Tibial artery (tissue), 4 donors: ENCODE measurements around the gene PRDM16.

Experiments
- DNase-seq, 2 donors: peaks; one replicate each; pipeline ENCODE4 v3.0.0-alpha.2; 2019
- H3K27ac ChIP-seq, 2 donors: fragments of 200-600 bp; sonication (generic) in 1 of 2; 1 replicate in 1 of 2; 2 replicates in 1 of 2; pipeline ENCODE4 v1.5.1; 2018 to 2019; ENCODE audit warnings: mild to moderate bottlenecking in 1 of 2
- H3K27me3 ChIP-seq, 2 donors: fragments of 200-600 bp; sonication (generic) in 1 of 2; one replicate each; pipeline versions ENCODE4 v1.5.1 to v1.6.0; 2016 to 2019
- H3K36me3 ChIP-seq, 3 donors: fragments of 200-600 bp; sonication (generic) in 2 of 3; one replicate each; pipeline ENCODE4 v1.5.1; 2016 to 2019; ENCODE audit warnings: mild to moderate bottlenecking in 2 of 3
- H3K4me1 ChIP-seq, 4 donors: fragments of 200-600 bp; sonication (generic) in 2 of 4; 1 replicate in 3 of 4; 2 replicates in 1 of 4; pipeline ENCODE4 v1.5.1; 2016 to 2019
- H3K4me3 ChIP-seq, 2 donors: fragments of 200-600 bp; sonication (generic) in 1 of 2; 1 replicate in 1 of 2; 2 replicates in 1 of 2; pipeline ENCODE4 v1.5.1; 2018 to 2019; ENCODE audit warnings: mild to moderate bottlenecking in 2 of 2
- H3K9me3 ChIP-seq, 3 donors: fragments of 200-600 bp; sonication (generic) in 1 of 3; one replicate each; pipeline ENCODE4 v1.5.1; 2016 to 2019
- CTCF ChIP-seq, 2 experiments: fragments of 200-600 bp in 1 of 2; fragments of 450-650 bp in 1 of 2; IDR thresholded peaks; one replicate each; pipeline ENCODE4 v1.5.1; 2017 to 2019; ENCODE audit warnings: antibody characterized with exemption in 2 of 2, mild to moderate bottlenecking in 1 of 2, moderate library complexity in 1 of 2
- intact Hi-C: fragments of 100-400 bp; cut with DNase I; formaldehyde crosslinking; loops from one replicate; pipeline ENCODE4 v1.15.0; 2023; ENCODE audit warnings: low total_unique reads

PRDM16 gene

GRCh38 chr1:3292868-3293562, 224.0 kb downstream of the PRDM16 start:
- Histone ChIP-seq H3K27me3 (no peaks in the 10 kb centered on the region), H3K4me1 (peaks cover 0 to 32% (median 2%) of the 10 kb centered on the region in 4 donors), H3K4me3 (no peak overlapping the region), H3K36me3 (peaks cover 0 to 3% (median 0%) of the 10 kb centered on the region in 3 donors), H3K9me3 (no peaks in the 10 kb centered on the region), H3K27ac (no peak overlapping the region)
- no peak for TF ChIP-seq CTCF (IDR thresholded peaks at IDR 0.05)
- no peak for DNase-seq
- intact Hi-C loops, result no loop called here

GRCh38 chr1:3293563-3294080, 224.6 kb downstream of the PRDM16 start:
- no peaks in the 10 kb centered on the region for H3K27me3 ChIP-seq
- TF ChIP-seq CTCF (IDR thresholded peaks at IDR 0.05), result no peak
- no peak overlapping the region for H3K27ac ChIP-seq
- no peak for DNase-seq
- no peaks in the 10 kb centered on the region for H3K9me3 ChIP-seq
- peaks cover 0 to 34% (median 2%) of the 10 kb centered on the region in 4 donors for H3K4me1 ChIP-seq
- intact Hi-C loops, result no loop called here
- peaks cover 0 to 3% (median 0%) of the 10 kb centered on the region in 3 donors for H3K36me3 ChIP-seq
- H3K4me3 ChIP-seq, result no peak overlapping the region

GRCh38 chr1:3294450-3294849, 225.4 kb downstream of the PRDM16 start:
- intact Hi-C loops, result no loop called here
- H3K27me3 ChIP-seq, result no peaks in the 10 kb centered on the region
- TF ChIP-seq CTCF (IDR thresholded peaks at IDR 0.05), result no peak
- H3K4me3 ChIP-seq, result no peak overlapping the region
- DNase-seq, result no peak
- H3K9me3 ChIP-seq, result no peaks in the 10 kb centered on the region
- no peak overlapping the region for H3K27ac ChIP-seq
- peaks cover 0 to 3% (median 0%) of the 10 kb centered on the region in 3 donors for H3K36me3 ChIP-seq
- peaks cover 0 to 38% (median 4%) of the 10 kb centered on the region in 4 donors for H3K4me1 ChIP-seq

GRCh38 chr1:3295846-3296245, 226.8 kb downstream of the PRDM16 start:
- Histone ChIP-seq H3K27ac (no peak overlapping the region), H3K27me3 (no peaks in the 10 kb centered on the region), H3K36me3 (peaks cover 0 to 3% (median 0%) of the 10 kb centered on the region in 3 donors), H3K9me3 (no peaks in the 10 kb centered on the region), H3K4me1 (peaks cover 0 to 38% (median 4%) of the 10 kb centered on the region in 4 donors), H3K4me3 (no peak overlapping the region)
- no peak for TF ChIP-seq CTCF (IDR thresholded peaks at IDR 0.05)
- no peak for DNase-seq
- intact Hi-C loops, result no loop called here

GRCh38 chr1:3296326-3296725, 227.3 kb downstream of the PRDM16 start:
- H3K4me3 ChIP-seq, result no peak overlapping the region
- H3K4me1 ChIP-seq, result peaks cover 0 to 38% (median 4%) of the 10 kb centered on the region in 4 donors
- H3K27ac ChIP-seq, result no peak overlapping the region
- H3K9me3 ChIP-seq, result no peaks in the 10 kb centered on the region
- no peak for TF ChIP-seq CTCF (IDR thresholded peaks at IDR 0.05)
- H3K27me3 ChIP-seq, result no peaks in the 10 kb centered on the region
- DNase-seq, result no peak
- intact Hi-C loops, result no loop called here
- H3K36me3 ChIP-seq, result peaks cover 0 to 3% (median 0%) of the 10 kb centered on the region in 3 donors
